GM19452 (cell line): ENCODE measurements around the gene MAST4.

Source experiments
- ATAC-seq: cut with Tn5 transposase; IDR thresholded peaks from one replicate; pipeline ENCODE4 v1.9.1; 2021; ENCODE audit not compliant: unreplicated experiment

The MAST4 gene

GRCh38 chr5:66947458-66947857, 351.3 kb downstream of the MAST4 start:
- no peak for ATAC-seq

GRCh38 chr5:66949066-66949465, 352.9 kb downstream of the MAST4 start:
- no peak for ATAC-seq

GRCh38 chr5:66952153-66952552, 356.0 kb downstream of the MAST4 start:
- no peak for ATAC-seq

DNA sequence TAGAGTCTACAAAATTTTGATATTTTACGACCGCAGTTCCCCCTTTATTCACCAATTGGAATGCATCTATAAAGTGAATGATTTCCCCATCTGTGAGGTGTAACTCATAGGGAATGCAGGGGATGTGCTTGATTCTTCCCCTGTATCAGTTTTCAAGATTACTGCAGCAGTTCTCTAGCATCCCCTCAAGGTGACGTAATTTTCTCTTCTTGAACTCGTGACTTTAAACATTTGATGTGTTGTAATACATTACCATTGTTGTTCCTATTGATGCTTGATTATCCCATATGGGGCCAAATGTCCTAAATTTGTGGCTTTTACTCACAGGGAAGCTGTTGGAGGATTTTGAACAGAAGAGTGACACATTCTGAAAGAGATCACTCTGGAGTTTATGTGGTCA, 360.2 kb downstream of the MAST4 start:
- no peak for ATAC-seq

DNA sequence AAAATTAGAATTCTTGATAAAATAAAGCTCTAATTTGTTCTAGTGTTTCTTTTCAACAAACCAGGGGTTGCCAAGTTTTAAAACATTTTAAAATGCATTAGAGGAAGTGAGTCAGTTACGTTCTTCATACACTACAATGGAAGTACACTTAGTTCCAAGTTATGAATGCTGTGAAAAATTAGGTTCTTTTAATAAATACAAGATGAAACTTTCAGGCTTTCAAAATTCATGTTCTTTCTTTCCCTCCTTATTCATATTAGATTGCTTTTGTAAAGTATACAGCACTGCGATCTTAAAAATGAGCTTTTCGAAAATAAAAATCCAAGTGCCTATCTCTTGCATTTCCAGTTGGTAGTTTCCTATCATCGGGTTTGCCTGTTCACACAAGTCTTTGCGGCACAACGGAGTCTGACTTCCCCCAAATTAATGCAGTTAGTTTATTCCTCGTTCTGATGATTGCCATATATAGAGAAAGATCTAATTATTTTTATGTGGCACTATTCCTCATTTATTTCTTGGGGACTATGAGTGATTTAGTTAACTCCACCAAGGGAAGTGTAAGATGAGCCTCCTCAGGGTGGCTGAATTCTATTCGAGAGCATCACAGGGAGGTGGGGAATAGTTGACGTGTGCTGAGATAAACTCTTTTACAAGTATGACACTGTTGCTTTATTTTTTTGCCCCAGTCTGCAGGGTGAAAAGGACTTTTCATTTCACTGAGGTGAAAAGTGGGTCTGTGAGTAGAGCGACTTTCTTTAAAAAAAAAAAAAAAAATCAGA, 362.2 kb downstream of the MAST4 start:
- ATAC-seq, result no peak

- no peak for ATAC-seq
These were observed 362.9 kb downstream of the MAST4 start for GRCh38 chr5:66958980-66959641.

- no peak for ATAC-seq
These were observed 363.5 kb downstream of the MAST4 start for GRCh38 chr5:66959653-66960052.

DNA sequence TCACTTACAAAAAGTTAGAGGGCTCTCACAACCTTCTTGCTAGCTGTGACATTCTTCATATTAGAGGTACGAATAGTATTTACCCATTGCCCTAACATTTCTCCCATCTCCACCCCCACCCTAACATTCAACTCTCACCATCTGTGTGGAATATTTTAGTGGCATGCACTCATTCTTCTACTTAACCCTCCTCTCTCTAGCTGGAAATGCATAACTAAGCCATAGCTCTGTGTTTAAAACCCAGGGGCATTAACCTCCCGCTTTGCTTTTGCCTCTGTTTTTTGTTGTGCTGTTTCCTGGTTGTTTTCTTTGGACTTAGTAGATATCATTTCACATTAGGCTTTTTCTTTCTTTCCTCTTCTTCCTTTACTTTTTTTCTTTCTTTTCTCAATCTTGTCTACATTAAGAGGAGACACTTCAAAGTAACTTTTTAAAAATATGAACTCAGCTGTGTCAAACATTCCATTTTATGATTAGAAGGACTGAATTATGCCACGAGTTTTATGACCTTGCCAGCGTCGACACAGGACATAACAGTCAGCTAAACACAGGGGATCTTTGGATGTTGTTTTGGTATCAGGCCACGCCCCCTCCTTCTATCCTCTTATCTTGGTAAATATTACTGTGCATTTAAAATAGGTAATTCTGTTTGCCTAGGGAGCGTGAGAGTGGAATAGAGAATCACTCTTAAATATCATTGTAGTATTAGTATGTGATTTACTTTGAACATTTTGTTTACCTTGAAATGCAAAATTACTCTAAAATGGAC, 364.4 kb downstream of the MAST4 start:
- ATAC-seq, result no peak

DNA sequence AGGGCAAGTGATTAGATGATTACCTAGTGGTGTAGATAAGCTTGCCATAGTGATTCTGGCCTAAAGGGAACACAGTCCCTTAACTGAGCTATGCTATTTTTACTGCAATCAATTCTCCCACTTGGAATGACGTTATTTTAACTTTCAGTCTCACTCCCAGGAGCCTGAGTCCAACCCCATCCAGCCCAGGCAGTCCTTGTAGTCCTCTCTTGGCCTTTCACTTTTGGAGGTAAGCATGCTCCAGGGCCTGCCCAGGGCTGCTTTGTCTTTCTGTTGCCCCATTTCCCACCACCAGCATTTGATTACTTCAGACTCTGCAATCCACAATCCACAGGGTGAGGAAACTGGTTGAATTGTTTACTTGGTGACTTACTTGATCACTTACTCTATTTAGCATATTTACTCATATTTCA, 367.4 kb downstream of the MAST4 start:
- no peak for ATAC-seq

- no peak for ATAC-seq
These were observed 370.2 kb downstream of the MAST4 start for GRCh38 chr5:66966439-66966838.

GRCh38 chr5:66967102-66967501, 370.9 kb downstream of the MAST4 start:
- no peak for ATAC-seq

GRCh38 chr5:66967826-66968262, 371.7 kb downstream of the MAST4 start:
- no peak for ATAC-seq

DNA sequence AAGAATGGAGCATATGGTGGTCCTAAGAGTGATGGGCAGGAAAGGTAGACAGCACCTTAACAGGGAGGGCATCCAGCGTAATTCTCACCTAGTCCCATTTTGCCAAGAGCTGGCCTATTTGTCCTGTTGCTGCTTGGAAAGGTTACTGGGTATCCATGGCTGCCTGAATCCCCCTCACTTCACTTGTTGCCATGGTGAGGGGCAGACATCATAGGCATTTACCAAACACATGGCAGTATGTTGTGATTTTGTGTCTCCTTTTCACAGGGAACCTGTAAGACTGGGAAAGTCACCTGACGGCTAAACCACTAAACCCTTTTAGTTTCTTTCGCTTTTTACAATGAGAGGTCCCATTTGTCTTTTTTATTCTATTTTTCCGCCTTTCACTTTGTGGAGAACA, 373.3 kb downstream of the MAST4 start:
- ATAC-seq, result no peak

DNA sequence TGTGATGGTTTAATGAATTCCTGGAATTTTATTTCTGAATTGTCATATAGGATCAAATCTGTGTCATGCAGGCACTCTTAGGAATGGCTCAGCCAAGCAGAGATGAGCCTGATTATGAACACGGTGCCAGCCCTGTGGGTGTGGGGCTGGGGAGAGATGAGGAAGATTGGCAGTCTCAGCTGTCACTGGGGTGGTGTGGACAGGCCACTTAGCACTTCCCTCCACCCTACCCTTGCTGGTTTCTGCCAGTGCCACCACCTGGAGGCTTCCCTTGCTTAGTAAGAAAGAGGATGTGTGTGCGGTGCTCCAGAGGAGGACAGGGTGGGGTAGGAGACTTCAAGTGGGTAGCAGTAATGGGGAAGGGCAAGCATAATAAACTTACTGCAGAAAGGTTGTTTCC, 373.8 kb downstream of the MAST4 start:
- ATAC-seq, result no peak

- ATAC-seq, result no peak
These were observed 375.8 kb downstream of the MAST4 start for GRCh38 chr5:66972004-66972403.

DNA sequence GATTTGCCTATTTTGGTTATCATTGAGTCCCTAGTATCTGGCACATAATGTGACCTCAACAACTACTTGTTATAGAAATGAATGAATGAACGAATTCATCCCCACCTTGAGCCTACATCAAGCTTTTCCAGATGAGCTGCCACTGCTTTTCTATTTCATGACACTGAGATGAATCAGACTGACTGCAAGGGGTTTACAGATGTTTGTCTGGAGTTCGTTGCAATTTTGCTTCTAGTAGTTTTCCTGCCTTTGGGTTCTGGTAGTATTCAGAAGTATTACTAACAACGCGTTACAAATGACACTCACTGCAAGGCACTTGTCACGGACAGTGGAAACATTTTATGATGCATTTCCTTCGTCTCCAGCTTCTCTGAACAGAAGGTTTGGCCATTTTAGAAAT, 378.1 kb downstream of the MAST4 start:
- no peak for ATAC-seq

GRCh38 chr5:66976108-66976507, 379.9 kb downstream of the MAST4 start:
- no peak for ATAC-seq

DNA sequence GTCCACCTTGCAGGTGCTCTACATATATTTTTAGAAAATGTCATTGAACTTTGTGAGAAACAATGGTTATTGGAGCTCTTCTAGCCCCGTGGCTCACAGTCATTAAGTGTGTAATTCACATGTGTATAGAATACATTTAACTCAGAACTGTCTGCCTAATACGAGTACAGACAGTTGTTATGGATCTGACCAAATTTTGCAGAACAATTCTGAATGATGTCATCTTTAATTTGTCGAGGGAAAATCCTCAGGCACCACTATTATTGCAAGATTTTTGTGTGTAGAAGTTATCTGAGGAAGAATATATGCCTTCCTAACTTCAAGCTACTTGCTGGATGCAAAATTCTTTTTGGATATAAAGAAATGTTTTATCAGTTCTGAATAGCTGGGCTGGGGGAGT, 383.5 kb downstream of the MAST4 start:
- no peak for ATAC-seq

GRCh38 chr5:66981266-66982055, 385.3 kb downstream of the MAST4 start:
- no peak for ATAC-seq

DNA sequence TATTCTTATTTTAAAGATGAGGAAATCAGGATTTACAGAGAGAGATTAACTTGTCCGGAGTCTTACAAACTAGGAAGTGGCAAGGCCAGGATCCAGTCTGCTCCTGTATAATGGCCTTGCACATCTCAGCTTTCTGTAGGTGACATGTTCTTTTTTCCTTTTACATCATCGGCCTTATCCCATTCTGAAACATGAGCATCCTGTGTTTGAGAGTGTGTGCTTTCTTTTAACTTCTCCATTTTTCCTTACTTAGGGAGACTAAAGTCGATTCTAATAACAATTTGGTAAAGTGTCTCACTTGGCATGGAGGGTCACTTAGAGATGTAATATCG, 385.8 kb downstream of the MAST4 start:
- no peak for ATAC-seq

DNA sequence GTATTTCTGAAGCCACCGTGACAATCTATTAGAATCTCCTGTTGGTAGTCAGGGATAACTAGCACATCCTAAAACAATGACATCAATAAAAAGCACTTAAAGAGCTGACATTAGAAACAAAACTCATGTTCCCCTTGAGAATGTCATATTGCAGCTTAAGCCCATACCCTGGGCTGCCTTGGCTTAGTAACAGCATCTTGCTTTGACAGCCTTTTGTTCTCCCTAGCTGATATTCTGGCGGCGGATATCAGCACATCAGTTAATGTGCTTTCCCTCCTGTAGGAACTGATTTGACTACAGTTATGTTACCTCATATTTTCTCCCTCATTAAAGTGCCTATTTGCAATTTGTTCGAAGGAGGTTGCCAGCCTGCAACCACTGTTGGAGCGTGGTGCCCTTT, 386.3 kb downstream of the MAST4 start:
- ATAC-seq, result no peak
